ENCODE results near the gene LBX1.

LBX1 gene

GRCh38 chr10:101267290-101267680 lies 38.0 kb upstream of the LBX1 start:
- no peak for TF ChIP-seq CTCF (IDR thresholded peaks at IDR 0.05)

GRCh38 chr10:101266381-101267289 lies 37.4 kb upstream of the LBX1 start:
- Histone ChIP-seq H3K27ac (no peak overlapping the region), H3K4me3 (no peak overlapping the region)
- DNase-seq (ENCODE audit: low spot score), result no peak
- no peak for TF ChIP-seq CTCF (IDR thresholded peaks at IDR 0.05)

More at GRCh38 chr10:101267290-101267680, 38.0 kb upstream of the LBX1 start:
- H3K27ac ChIP-seq, result no peak overlapping the region
- DNase-seq (ENCODE audit: low spot score), result no peak
- H3K4me3 ChIP-seq, result no peak overlapping the region

GRCh38 chr10:101263150-101263752 lies 34.0 kb upstream of the LBX1 start:
- DNase-seq (ENCODE audit: low spot score), result no peak

GRCh38 chr10:101262147-101262546 lies 32.9 kb upstream of the LBX1 start:
- H3K4me3 ChIP-seq, result no peak overlapping the region
- TF ChIP-seq CTCF (IDR thresholded peaks at IDR 0.05), result no peak
- DNase-seq (ENCODE audit: low spot score), result no peak
- no peak overlapping the region for H3K27ac ChIP-seq

More at GRCh38 chr10:101263150-101263752, 34.0 kb upstream of the LBX1 start:
- H3K27ac ChIP-seq, result no peak overlapping the region
- TF ChIP-seq CTCF (IDR thresholded peaks at IDR 0.05), result no peak
- no peak overlapping the region for H3K4me3 ChIP-seq

GRCh38 chr10:101261702-101262101 lies 32.4 kb upstream of the LBX1 start:
- DNase-seq (ENCODE audit: low spot score), result no peak
- Histone ChIP-seq H3K27ac (no peak overlapping the region), H3K4me3 (no peak overlapping the region)
- no peak for TF ChIP-seq CTCF (IDR thresholded peaks at IDR 0.05)

- H3K4me3 ChIP-seq, result no peak overlapping the region
- no peak for DNase-seq (ENCODE audit: low spot score)
- no peak for TF ChIP-seq CTCF (IDR thresholded peaks at IDR 0.05)
- no peak overlapping the region for H3K27ac ChIP-seq
These were observed 31.7 kb upstream of the LBX1 start for GRCh38 chr10:101260764-101261481.

Data from coronary artery (tissue), 2 donors.